K562 (cell line): ENCODE measurements around the gene WDR62. TPM values are rescaled to one million over a fixed set of nuclear protein-coding genes. Genes with fewer than 3 reads are reported as not detected.

Experiments
- AFF4 ChIP-seq: sonication (generic); formaldehyde crosslinking; IDR thresholded peaks from 2 replicates; pipeline ENCODE4 v1.8.0; 2023; ENCODE audit warnings: mild to moderate bottlenecking, missing genetic modification reagents
- CREB1 ChIP-seq, 2 experiments: sonication (generic) in 1 of 2; formaldehyde crosslinking in 1 of 2; IDR thresholded peaks; 2 replicates each; pipeline versions ENCODE4 v1.6.1 to v1.8.0; 2012 to 2022; ENCODE audit warnings: inconsistent platforms in 1 of 2, mild to moderate bottlenecking in 1 of 2, missing genetic modification reagents in 1 of 2, moderate library complexity in 1 of 2
- FOSL1 ChIP-seq: fragments of 200-800 bp; sonication (Bioruptor generic); conservative IDR thresholded peaks from 2 replicates; pipeline ENCODE4 v1.6.1; 2016; ENCODE audit warnings: missing genetic modification characterization, missing compliant biosample characterization
- HDAC2 ChIP-seq: fragments of 450-650 bp; IDR thresholded peaks from 2 replicates; pipeline ENCODE4 v1.6.1; 2016; ENCODE audit warnings: mild to moderate bottlenecking
- HEY1 ChIP-seq: fragments of 250-450 bp; sonication (Bioruptor Pico); IDR thresholded peaks from 2 replicates; pipeline ENCODE4 v1.5.0; 2020; ENCODE audit warnings: mild to moderate bottlenecking, moderate library complexity, borderline replicate concordance
- KDM2B ChIP-seq: fragments of 250-450 bp; sonication (Bioruptor Pico); IDR thresholded peaks from 2 replicates; pipeline ENCODE4 v1.8.0; 2021; ENCODE audit warnings: mild to moderate bottlenecking, moderate library complexity
- KLF10 ChIP-seq: fragments of 250-450 bp; sonication (Bioruptor Pico); IDR thresholded peaks from 2 replicates; pipeline ENCODE4 v1.6.1; 2021; ENCODE audit warnings: matching md5 sums
- POLR2G ChIP-seq: fragments of 200-400 bp; formaldehyde crosslinking; IDR thresholded peaks from 2 replicates; pipeline ENCODE4 v1.6.1; 2017; ENCODE audit warnings: low read depth, mild to moderate bottlenecking, antibody characterized with exemption, low read length, moderate library complexity
- POLR2H ChIP-seq: IDR thresholded peaks from 2 replicates; pipeline ENCODE4 v1.6.1; 2016; ENCODE audit warnings: missing genetic modification characterization, low read depth, mild to moderate bottlenecking, control low read depth, missing compliant biosample characterization, moderate library complexity
- RB1 ChIP-seq: fragments of 450-650 bp; IDR thresholded peaks from 2 replicates; pipeline ENCODE4 v1.6.1; 2017; ENCODE audit warnings: low read depth, mild to moderate bottlenecking
- RNF219 ChIP-seq: fragments of 250-450 bp; sonication (Bioruptor Pico); IDR thresholded peaks from 2 replicates; pipeline ENCODE4 v1.5.0; 2022; ENCODE audit warnings: mild to moderate bottlenecking
- SNAPC5 ChIP-seq: fragments of 250-450 bp; sonication (Bioruptor Pico); IDR thresholded peaks from 2 replicates; pipeline ENCODE4 v1.8.0; 2021; ENCODE audit warnings: moderate library complexity, mild to moderate bottlenecking, inconsistent platforms
- TSC22D4 ChIP-seq: fragments of 450-650 bp; IDR thresholded peaks from 2 replicates; pipeline ENCODE4 v1.6.1; 2016; ENCODE audit warnings: missing genetic modification characterization, missing biosample characterization, control low read depth
- WHSC1 ChIP-seq: IDR thresholded peaks from one replicate; pipeline ENCODE4 v1.6.1; 2012; ENCODE audit warnings: low read length, control low read depth, inconsistent platforms
- ZBTB7A ChIP-seq: IDR thresholded peaks from 2 replicates; pipeline ENCODE4 v1.6.1; 2011; ENCODE audit warnings: low read depth, mild to moderate bottlenecking, low read length, moderate library complexity, borderline replicate concordance; ENCODE audit not compliant: control insufficient read depth
- ZNF134 ChIP-seq: fragments of 250-450 bp; sonication (Bioruptor Pico); conservative IDR thresholded peaks from 2 replicates; pipeline ENCODE4 v1.4.0; 2020
- ZNF431 ChIP-seq: sonication (generic); formaldehyde crosslinking; IDR thresholded peaks from 2 replicates; pipeline ENCODE4 v1.8.0; 2022; ENCODE audit warnings: mild to moderate bottlenecking, missing genetic modification reagents
- polyA plus RNA-seq, 8 experiments: library from polyadenylated mRNA; depleted of rRNA in 4 of 8; stranded (reverse) in 5 of 8; unstranded in 3 of 8; fragments of >200 nt; fragmentation: Nextera tagmentation in 2 of 8; fragmentation: Illumina TruSeq in 1 of 8; extraction: Ambion mirVana in 2 of 8; extraction: Trizol in 1 of 8; gene quantifications; 2 replicates each; pipeline versions ENCODE4 v1.2.1 to v1.2.3, GENCODE V29; 2011 to 2014; ENCODE audit warnings: inconsistent platforms in 1 of 8, missing spikeins in 1 of 8
- total RNA-seq, 7 experiments: library from RNA; depleted of rRNA in 6 of 7; stranded (reverse); fragments of >200 nt in 6 of 7; fragmentation: Illumina TruSeq in 2 of 7; extraction: Trizol in 2 of 7; gene quantifications; 2 replicates each; pipeline versions ENCODE4 v1.2.1 to v1.2.3, GENCODE V29; 2011 to 2021; ENCODE audit warnings: low replicate concordance in 1 of 7
- TF ChIP-seq, protein P1 (sequence below): fragments of 450-650 bp; formaldehyde crosslinking; IDR thresholded peaks from 2 replicates; pipeline ENCODE4 v1.4.0; 2020; ENCODE audit warnings: mild to moderate bottlenecking, moderate library complexity

WDR62 gene
- total and polyA plus RNA-seq, 9 of the 15 experiments (the other 6 are each of a cell fraction or from before 2014, with no cell fraction given) = 0.35 to 32.8 (median 14.4) TPM

GRCh38 chr19:36054119-36054732 lies 471 bp upstream of the WDR62 start, which contains the start of gene THAP8 (continued):
- peak; percentile 69; the same call in 1 of the 2 replicates for TF ChIP-seq POLR2H
- TF ChIP-seq KDM2B (CRISPR knock-in tag) = 0 out of 2 replicates have a peak, but pooled peaks have one; percentile 33
- TF ChIP-seq POLR2G = peak; percentile 64
- peak; percentile 84 for TF ChIP-seq HDAC2
- TF ChIP-seq ZNF431 (CRISPR knock-in tag) = no peak; the same call in 1 of the 2 replicates
- TF ChIP-seq AFF4 = no peak
- no peak for TF ChIP-seq RNF219 (CRISPR knock-in tag)
- no peak for TF ChIP-seq SNAPC5
- TF ChIP-seq, protein P1, sequence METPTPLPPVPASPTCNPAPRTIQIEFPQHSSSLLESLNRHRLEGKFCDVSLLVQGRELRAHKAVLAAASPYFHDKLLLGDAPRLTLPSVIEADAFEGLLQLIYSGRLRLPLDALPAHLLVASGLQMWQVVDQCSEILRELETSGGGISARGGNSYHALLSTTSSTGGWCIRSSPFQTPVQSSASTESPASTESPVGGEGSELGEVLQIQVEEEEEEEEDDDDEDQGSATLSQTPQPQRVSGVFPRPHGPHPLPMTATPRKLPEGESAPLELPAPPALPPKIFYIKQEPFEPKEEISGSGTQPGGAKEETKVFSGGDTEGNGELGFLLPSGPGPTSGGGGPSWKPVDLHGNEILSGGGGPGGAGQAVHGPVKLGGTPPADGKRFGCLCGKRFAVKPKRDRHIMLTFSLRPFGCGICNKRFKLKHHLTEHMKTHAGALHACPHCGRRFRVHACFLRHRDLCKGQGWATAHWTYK (CRISPR knock-in tag) = 0 out of 2 replicates have a peak, but pooled peaks have one; percentile 28
- peak; percentile 56 for TF ChIP-seq FOSL1 (tag)
- TF ChIP-seq RB1 = no peak; the same call in 1 of the 2 replicates
- peak; percentile 82 for TF ChIP-seq CREB1 (IDR thresholded peaks at IDR 0.05)
- TF ChIP-seq CREB1 (CRISPR knock-in tag; IDR thresholded peaks at IDR 0.05) = peak; percentile 90
- TF ChIP-seq WHSC1 = no peak
- TF ChIP-seq ZBTB7A = no peak; the same call in 1 of the 2 replicates
- no peak for TF ChIP-seq TSC22D4 (tag)
- no peak for TF ChIP-seq ZNF134 (CRISPR knock-in tag)
- TF ChIP-seq KLF10 = no peak
- TF ChIP-seq HEY1 (CRISPR knock-in tag) = no peak
